DMS79 (cell line): ENCODE data around the gene HOXC13.

Source experiments
- DNase-seq: peaks from one replicate; lab custom pipeline; 2025; lab: John Stamatoyannopoulos, UW

The HOXC13 gene

GRCh38 chr12:53995378-53996239 lies 57.0 kb downstream of the HOXC13 start:
- DNase-seq = no peak
